ENCODE data around the gene BIN1.

GRCh38 chr2:127088706-127089105, 18.2 kb downstream of the BIN1 start:
- TF ChIP-seq, protein P1, sequence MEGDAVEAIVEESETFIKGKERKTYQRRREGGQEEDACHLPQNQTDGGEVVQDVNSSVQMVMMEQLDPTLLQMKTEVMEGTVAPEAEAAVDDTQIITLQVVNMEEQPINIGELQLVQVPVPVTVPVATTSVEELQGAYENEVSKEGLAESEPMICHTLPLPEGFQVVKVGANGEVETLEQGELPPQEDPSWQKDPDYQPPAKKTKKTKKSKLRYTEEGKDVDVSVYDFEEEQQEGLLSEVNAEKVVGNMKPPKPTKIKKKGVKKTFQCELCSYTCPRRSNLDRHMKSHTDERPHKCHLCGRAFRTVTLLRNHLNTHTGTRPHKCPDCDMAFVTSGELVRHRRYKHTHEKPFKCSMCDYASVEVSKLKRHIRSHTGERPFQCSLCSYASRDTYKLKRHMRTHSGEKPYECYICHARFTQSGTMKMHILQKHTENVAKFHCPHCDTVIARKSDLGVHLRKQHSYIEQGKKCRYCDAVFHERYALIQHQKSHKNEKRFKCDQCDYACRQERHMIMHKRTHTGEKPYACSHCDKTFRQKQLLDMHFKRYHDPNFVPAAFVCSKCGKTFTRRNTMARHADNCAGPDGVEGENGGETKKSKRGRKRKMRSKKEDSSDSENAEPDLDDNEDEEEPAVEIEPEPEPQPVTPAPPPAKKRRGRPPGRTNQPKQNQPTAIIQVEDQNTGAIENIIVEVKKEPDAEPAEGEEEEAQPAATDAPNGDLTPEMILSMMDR (IDR thresholded peaks at IDR 0.05; ENCODE audit: insufficient read depth, low read depth, low read length): no peak
- no peak for TF ChIP-seq EZH2 (IDR thresholded peaks at IDR 0.05; ENCODE audit: insufficient read depth, low read length)

Data from astrocyte (in vitro differentiated cells and primary cell).